ENCODE measurements around the gene MKX. TPM values are rescaled to one million over a fixed set of nuclear protein-coding genes. Genes with fewer than 3 reads are reported as not detected.

MKX gene
- 0.43 and 0.72 TPM in 2 replicates for total RNA-seq

GRCh38 chr10:27745732-27746396 lies at the start of gene MKX:
Gene MKX (minus strand): TSS chr10:27745819. CDS start chr10:27743415, 2,404 bp downstream.

Other genes starting within 250 kb of the MKX start
- gene RAB18, start 241.5 kb downstream of the MKX start, total RNA-seq, result 49.7 and 50.1 TPM in 2 replicates

Data from tracheal epithelial cell (primary cell).